RWPE1 (cell line): ENCODE results near the gene CCL18.
"Not testable (repeated sequence)": the region's sequence is repeated elsewhere in the genome, so short reads cannot be mapped to it uniquely, and the experiment has no call there.

Experiments used
- CTCF ChIA-PET: fragments of 350-600 bp; sonication (Branson Sonifier 250); formaldehyde crosslinking; extraction: SDS; loops from one replicate; lab custom pipeline; 2021; lab: Yijun Ruan, JAX
- POLR2A ChIA-PET: fragments of 400-600 bp; formaldehyde crosslinking; extraction: SDS; loops from one replicate; lab custom pipeline; 2020; ENCODE audit warnings: antibody characterized with exemption; ENCODE audit not compliant: low non-redundant PET; lab: Yijun Ruan, JAX
- DNase-seq: peaks from one replicate; pipeline ENCODE4 v3.0.0; 2012; ENCODE audit warnings: low spot score
- H3K27ac ChIP-seq: fragments of 450-650 bp; 2 replicates; pipeline ENCODE4 v1.5.1; 2017
- TF ChIP-seq, protein P1 (sequence below): fragments of 450-650 bp; conservative IDR thresholded peaks from 2 replicates; pipeline ENCODE4 v1.5.1; 2017; ENCODE audit warnings: low read depth, mild to moderate bottlenecking

CCL18 gene

DNA sequence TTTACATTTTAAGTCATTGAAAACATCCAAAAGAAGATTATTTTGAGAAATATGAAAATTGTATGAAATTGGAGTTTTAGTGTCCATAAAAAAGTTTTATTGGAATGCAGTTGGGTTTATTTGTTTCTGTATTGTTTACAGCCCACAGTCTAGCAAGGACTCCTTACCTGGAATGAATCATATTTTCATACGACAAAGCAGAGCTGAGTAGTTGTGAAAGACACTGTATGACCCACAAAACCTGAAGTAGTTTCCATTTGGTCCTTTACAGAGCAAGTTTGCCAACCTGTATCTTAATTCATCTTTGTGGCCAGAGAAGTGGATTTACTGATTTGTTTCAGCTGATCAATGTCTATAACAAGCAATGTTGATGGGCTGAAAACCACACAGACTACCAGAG, 10.3 kb downstream of the CCL18 start:
- TF ChIP-seq, protein P1, sequence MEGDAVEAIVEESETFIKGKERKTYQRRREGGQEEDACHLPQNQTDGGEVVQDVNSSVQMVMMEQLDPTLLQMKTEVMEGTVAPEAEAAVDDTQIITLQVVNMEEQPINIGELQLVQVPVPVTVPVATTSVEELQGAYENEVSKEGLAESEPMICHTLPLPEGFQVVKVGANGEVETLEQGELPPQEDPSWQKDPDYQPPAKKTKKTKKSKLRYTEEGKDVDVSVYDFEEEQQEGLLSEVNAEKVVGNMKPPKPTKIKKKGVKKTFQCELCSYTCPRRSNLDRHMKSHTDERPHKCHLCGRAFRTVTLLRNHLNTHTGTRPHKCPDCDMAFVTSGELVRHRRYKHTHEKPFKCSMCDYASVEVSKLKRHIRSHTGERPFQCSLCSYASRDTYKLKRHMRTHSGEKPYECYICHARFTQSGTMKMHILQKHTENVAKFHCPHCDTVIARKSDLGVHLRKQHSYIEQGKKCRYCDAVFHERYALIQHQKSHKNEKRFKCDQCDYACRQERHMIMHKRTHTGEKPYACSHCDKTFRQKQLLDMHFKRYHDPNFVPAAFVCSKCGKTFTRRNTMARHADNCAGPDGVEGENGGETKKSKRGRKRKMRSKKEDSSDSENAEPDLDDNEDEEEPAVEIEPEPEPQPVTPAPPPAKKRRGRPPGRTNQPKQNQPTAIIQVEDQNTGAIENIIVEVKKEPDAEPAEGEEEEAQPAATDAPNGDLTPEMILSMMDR: no peak
- no peak for DNase-seq
- CTCF ChIA-PET: no interaction called here
- H3K27ac ChIP-seq: no peak overlapping the region
- POLR2A ChIA-PET: no interaction called here

DNA sequence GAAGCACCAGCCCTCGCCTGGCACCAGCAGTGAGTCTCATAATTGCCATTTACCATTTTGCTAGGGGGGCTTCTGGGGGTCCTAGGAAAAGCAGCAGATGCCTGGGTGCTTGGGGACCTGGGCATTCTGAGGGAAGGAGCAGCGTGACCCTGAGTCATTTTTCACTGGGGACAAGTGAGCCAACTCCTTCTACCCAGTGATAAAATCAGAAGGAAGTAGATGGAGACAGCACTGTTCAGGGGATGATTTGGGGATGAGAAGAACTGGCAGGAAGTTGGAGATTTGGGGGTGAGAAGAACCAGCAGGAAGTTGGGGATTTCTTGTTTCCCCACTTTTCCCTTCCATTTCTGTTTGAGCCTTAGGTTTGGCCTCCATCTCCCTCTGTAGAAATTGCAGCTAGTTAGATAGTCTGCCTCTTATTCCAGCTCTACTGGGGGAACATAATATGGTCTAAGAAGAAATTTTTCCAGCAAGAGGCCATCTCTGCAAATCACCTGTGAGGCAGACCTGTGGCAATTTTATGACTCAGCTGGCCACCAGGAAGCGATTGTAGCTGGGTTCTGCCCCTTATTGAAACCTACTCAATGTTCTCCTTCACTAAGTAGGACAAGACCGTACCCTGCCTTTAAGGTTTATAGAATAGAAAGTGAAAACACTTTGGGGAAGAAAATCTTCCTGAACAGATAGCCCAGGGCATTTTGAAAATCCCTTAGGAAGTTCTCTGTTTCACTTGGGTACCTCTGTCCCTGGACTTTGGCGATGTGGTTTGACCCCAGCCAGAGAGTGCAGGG, 17.8 kb downstream of the CCL18 start:
- DNase-seq, POLR2A ChIA-PET, CTCF ChIA-PET, H3K27ac ChIP-seq: not testable (repeated sequence)

- CTCF ChIA-PET: interaction anchor here (0.6 kb wide), 1 partner anchor 93 kb away, joined by 3 read pairs; no protein-coding TSS in a partner anchor
- H3K27ac ChIP-seq, POLR2A ChIA-PET, DNase-seq: not testable (repeated sequence)
These were observed 18.5 kb downstream of the CCL18 start for GRCh38 chr17:36082482-36083120.

DNA sequence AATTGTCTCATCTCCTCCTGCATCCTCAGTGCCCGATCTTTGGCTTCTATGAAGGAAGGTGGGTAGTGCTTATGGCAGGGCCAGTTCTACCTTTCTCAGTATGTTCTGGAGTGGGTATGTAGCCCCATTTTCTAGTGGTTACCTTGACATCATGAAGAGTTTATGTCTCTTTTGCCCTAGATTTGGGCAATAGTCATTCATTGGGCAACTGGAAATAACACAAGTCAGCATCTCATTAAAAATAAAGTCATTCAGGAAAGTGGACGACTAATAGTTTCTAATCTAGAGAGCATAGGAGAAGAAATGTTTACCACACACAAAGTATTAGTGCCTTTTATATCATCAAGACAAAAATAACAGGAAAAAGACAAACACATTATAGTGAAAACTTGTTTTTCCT, 19.6 kb downstream of the CCL18 start:
- H3K27ac ChIP-seq, DNase-seq: not testable (repeated sequence)

DNA sequence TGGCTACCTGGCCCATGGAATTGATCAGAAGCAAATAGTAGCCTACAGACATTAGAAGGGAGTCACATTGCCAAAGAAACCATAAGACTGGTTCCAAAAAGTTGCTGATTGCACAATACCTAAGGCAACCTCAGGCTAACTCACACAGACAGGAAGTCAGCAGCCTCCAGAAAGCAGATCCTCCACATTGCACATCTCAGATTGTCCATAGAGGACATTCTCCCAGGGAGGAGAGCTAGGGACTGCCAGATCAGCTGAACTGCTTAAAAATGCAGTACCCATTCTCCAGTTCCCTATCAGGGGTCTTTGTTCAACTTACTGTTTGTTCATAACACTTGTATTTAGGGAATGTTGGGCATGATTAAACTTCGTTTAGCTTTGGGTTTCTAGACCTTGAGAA, 21.7 kb downstream of the CCL18 start:
- ChIA-PET CTCF (interaction anchor here (0.8 kb wide), 1 partner anchor 13 kb away, joined by 4 read pairs; no protein-coding TSS in a partner anchor), POLR2A (interaction anchor here (0.7 kb wide), 1 partner anchor 1766 kb away, joined by 4 read pairs; no protein-coding TSS in a partner anchor)
- H3K27ac ChIP-seq: no peak overlapping the region
- no peak for DNase-seq
- TF ChIP-seq, protein P1: no peak

More for the DNA sequence above, 19.6 kb downstream of the CCL18 start:
- CTCF ChIA-PET, POLR2A ChIA-PET: not testable (repeated sequence)

DNA sequence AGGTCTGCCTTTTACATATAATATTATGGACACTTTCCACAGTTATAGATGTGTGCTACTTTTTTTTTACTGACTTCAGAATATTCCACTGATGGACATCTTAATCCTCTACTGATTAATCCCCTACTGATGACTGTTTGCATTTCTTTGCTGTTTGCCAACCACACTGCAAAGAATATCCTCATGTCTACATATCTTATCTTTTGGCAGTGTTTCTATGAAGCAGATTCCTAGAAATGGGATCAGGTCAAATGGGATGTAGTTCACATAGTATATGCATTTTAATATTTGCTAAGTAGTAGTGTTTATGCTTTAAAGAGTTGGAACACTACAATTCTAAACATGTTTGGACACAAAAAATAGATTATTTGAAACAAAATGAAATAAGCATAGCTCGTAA, 22.7 kb downstream of the CCL18 start:
- DNase-seq: no peak
- TF ChIP-seq, protein P1: no peak
- CTCF ChIA-PET: no interaction called here
- POLR2A ChIA-PET: no interaction called here
- H3K27ac ChIP-seq: no peak overlapping the region

GRCh38 chr17:36087471-36087870, 23.4 kb downstream of the CCL18 start:
- POLR2A ChIA-PET, H3K27ac ChIP-seq, DNase-seq, CTCF ChIA-PET: not testable (repeated sequence)

DNA sequence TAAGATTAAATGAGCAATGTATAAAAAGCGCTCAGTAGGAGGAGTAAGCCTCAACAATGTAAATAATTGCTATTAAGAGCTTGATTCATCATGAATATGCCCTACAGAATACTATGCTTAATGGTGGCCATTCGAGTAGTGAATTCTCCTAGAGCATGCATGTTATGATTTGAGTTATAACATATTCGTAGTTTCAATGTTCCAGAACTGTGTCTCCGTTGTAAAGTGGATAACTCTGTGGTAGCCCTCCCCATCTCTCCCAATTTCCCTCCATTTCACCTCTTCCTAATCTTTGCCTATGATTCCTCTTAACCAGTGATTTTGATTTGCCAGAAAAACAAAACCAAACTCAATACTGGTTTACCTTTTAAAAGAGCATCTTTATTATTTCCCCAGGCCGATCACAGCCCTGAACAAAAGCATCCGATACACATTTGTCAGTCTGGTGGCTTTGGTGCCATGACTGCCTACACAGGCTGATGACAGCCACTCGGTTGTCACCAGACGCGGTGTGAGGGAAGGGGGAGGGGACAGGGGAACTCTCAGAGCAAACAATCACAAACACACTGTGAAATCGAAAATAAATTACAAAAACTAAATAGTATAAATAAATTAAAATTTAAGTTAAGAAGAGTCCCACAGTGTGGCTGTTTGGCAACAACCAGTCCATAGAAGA, 24.0 kb downstream of the CCL18 start:
- CTCF ChIA-PET: interaction anchor here (0.8 kb wide), 1 partner anchor 16 kb away, joined by 3 read pairs; no protein-coding TSS in a partner anchor
- DNase-seq, H3K27ac ChIP-seq, POLR2A ChIA-PET: not testable (repeated sequence)
